ENCODE measurements around the gene WIZ. TPM values are rescaled to one million over a fixed set of nuclear protein-coding genes. Genes with fewer than 3 reads are reported as not detected.
"Not testable (repeated sequence)": the region's sequence is repeated elsewhere in the genome, so short reads cannot be mapped to it uniquely, and the experiment has no call there.

The WIZ gene
- total RNA-seq, 1 donor from 2014 or later = 90.4 TPM

DNA sequence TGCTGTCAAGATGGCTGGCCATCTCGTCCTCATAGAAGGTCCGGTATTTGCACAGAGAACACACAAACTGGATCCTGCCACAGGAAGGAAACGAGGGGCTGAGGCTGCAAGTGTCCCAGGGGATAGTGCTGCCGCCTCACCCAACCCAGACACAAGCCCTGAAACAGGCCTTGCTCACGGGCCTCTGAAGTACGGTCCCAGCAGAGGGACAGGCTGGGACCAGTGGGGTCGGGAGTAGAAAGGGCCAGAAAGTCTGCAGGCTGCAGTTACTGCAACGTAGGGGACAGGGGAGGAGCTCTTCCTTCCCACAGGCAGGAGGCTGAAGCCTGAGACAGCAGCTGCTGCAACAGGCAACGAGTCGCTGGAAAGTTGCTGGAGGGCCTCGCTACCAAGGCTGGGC is 52.0 kb downstream of the WIZ start:
- Histone ChIP-seq H3K27ac (no peak overlapping the region), H3K9me3 (no peaks in the 10 kb centered on the region), H3K27me3 (no peaks in the 10 kb centered on the region), H3K36me3 (peaks cover 65 to 78% of the 10 kb centered on the region in 2 donors), H3K4me1 (peaks cover 0 to 6% of the 10 kb centered on the region in 2 donors), H3K4me3 (no peak overlapping the region)
- intact Hi-C loops (cut with DNase I) = no loop called here
- DNase-seq (ENCODE audit: low spot score in 2 of 2) = no peak
- TF ChIP-seq, protein P1, sequence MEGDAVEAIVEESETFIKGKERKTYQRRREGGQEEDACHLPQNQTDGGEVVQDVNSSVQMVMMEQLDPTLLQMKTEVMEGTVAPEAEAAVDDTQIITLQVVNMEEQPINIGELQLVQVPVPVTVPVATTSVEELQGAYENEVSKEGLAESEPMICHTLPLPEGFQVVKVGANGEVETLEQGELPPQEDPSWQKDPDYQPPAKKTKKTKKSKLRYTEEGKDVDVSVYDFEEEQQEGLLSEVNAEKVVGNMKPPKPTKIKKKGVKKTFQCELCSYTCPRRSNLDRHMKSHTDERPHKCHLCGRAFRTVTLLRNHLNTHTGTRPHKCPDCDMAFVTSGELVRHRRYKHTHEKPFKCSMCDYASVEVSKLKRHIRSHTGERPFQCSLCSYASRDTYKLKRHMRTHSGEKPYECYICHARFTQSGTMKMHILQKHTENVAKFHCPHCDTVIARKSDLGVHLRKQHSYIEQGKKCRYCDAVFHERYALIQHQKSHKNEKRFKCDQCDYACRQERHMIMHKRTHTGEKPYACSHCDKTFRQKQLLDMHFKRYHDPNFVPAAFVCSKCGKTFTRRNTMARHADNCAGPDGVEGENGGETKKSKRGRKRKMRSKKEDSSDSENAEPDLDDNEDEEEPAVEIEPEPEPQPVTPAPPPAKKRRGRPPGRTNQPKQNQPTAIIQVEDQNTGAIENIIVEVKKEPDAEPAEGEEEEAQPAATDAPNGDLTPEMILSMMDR (IDR thresholded peaks at IDR 0.05) = no peak

DNA sequence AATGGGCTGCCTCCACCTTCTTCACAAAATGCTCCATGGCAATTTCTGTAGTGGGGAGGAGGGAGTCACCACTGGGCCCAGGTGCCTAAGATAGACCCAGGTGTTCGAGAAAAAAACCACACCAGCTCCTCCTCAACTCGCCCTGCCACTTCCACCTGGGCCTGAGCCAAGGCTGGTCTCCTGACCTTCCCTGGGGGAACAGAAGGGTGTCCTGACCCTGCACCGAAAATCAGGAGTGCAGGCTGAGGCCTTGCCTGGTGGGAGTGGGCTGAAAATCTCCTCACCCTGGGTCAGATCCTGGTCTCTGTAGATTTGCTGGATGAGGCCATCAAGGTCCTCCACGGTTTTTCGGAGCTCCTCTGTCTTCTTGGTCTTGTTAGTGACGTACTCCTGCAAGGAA is 52.5 kb downstream of the WIZ start:
- intact Hi-C loops (cut with DNase I) = no loop called here
- DNase-seq (ENCODE audit: low spot score in 2 of 2) = no peak
- Histone ChIP-seq H3K4me1 (peaks cover 0 to under 1% of the 10 kb centered on the region in 2 donors), H3K27me3 (no peaks in the 10 kb centered on the region), H3K9me3 (no peaks in the 10 kb centered on the region), H3K36me3 (peaks cover 66 to 72% of the 10 kb centered on the region in 2 donors), H3K4me3 (no peak overlapping the region), H3K27ac (no peak overlapping the region)
- TF ChIP-seq, protein P1 (IDR thresholded peaks at IDR 0.05) = no peak

DNA sequence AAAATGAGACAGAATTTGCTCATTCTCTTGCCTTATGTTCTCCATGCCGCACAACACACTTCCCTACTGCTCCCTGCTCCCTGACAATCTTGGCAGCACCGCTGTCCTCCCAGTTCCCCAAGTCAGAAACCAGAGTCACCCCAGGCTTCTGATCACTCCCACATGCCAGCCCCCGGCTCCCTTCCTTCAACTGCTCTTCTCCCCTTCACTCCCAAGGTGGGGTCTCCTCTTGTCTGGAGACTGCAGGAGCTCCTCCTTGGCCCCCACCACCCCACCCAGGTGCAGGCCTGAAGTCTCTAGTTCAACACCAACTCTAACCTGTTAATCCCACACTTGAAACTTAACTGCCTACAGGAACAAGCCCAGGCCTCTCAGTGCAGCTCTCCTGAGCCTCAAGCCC is 53.3 kb downstream of the WIZ start:
- Histone ChIP-seq H3K27ac (no peak overlapping the region), H3K36me3 (peaks cover 69 to 73% of the 10 kb centered on the region in 2 donors), H3K4me3 (no peak overlapping the region), H3K27me3 (no peaks in the 10 kb centered on the region), H3K9me3 (no peaks in the 10 kb centered on the region), H3K4me1 (no peaks in the 10 kb centered on the region)
- intact Hi-C loops (cut with DNase I) = no loop called here
- TF ChIP-seq, protein P1 (IDR thresholded peaks at IDR 0.05) = no peak
- no peak for DNase-seq (ENCODE audit: low spot score in 2 of 2)

DNA sequence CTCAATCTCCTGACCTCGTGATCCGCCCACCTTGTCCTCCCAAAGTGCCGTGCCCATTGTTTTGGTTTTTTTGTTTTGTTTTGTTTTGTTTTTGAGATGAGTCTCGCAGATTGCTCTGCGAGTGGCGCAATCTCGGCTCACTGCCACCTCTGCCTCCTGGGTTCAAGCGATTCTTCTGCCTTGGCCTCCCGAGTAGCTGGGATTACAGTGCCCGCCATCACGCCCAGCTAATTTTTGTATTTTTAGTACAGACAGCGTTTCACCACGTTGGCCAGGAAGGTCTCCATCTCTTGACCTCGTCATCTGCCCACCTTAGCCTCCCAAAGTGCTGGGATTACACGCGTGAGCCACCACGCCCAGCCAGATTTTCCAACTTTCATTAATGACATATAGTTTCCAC is 54.5 kb downstream of the WIZ start:
- H3K36me3 ChIP-seq = peaks cover 62% of the 10 kb centered on the region in 2 donors
- H3K27ac ChIP-seq; DNase-seq (ENCODE audit: low spot score in 2 of 2); H3K4me3 ChIP-seq; H3K27me3 ChIP-seq; H3K9me3 ChIP-seq; H3K4me1 ChIP-seq; intact Hi-C loops (cut with DNase I): not testable (repeated sequence)

DNA sequence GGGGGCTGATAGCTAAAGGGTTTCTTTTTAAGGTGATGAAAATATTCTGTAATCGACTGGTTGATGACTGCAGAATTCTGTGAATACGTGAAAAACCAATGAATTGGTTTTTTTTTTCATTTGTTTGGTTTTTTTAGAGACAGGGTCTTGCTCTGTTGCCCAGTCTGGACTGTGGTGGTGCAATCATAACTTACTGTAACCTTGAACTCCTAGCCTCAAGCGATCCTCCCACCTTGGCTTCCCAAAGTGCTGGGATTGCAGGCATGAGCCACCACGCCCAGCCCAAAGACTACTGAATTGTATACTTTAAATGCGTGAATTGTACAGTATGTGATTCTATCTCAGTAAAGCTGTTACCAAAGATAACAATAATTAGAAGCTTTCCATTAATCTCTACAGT is 55.3 kb downstream of the WIZ start:
- intact Hi-C loops (cut with DNase I) = no loop called here
- no peaks in the 10 kb centered on the region for H3K9me3 ChIP-seq
- no peaks in the 10 kb centered on the region for H3K4me1 ChIP-seq
- DNase-seq (ENCODE audit: low spot score in 2 of 2) = no peak
- H3K4me3 ChIP-seq = no peak overlapping the region
- H3K27ac ChIP-seq = no peak overlapping the region
- peaks cover 53 to 58% of the 10 kb centered on the region in 2 donors for H3K36me3 ChIP-seq
- no peaks in the 10 kb centered on the region for H3K27me3 ChIP-seq
- TF ChIP-seq, protein P1 (IDR thresholded peaks at IDR 0.05) = no peak

DNA sequence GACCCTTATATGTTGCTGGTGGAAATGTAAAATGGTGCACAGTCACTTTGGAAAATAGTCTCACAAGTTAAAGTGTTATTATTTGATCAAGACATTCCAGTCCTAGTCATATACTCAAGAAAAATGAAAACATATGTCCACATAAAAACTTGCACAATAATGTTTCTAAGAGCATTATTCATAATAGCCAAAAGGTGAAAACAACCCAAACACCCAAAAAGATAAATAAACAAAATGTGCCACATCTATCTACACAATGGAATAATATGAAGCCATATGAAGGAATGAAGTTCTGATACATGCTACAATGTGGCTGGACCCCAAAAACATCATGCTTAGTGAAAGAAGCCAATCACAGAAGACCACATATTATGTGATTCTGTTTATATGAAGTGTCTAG is 55.8 kb downstream of the WIZ start:
- intact Hi-C loops (cut with DNase I) = no loop called here
- Histone ChIP-seq H3K36me3 (peaks cover 49 to 56% of the 10 kb centered on the region in 2 donors), H3K9me3 (no peaks in the 10 kb centered on the region), H3K4me3 (no peak overlapping the region), H3K27me3 (no peaks in the 10 kb centered on the region), H3K4me1 (no peaks in the 10 kb centered on the region), H3K27ac (no peak overlapping the region)
- TF ChIP-seq, protein P1 (IDR thresholded peaks at IDR 0.05) = no peak
- DNase-seq (ENCODE audit: low spot score in 2 of 2) = no peak
